ENCODE data around the gene TRMT44. TPM values are rescaled to one million over a fixed set of nuclear protein-coding genes. Genes with fewer than 3 reads are reported as not detected.

The TRMT44 gene
- polyA plus RNA-seq, 3 donors = 4.9 to 7.5 (median 6.6) TPM

DNA sequence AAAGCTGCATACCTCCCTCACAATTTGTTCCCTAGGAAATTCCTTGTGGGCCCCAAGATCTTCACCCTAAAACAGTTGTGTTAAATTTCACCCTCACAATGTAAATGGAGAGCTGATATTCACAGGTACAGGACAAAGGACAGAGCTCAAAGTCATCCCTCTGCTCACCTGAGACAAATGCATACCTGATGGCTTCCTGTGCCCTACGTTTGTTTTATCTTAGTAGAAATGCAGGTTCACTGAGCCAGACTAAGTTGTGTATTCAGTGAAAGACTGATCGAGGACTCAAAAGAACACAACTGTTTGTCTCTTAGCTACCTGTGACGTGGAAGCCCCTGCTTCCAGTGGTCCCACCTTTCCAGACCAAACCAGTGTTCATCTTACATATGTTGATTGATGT, 53.6 kb downstream of the TRMT44 start:
- Histone ChIP-seq H3K36me3 (replicated peaks in 1 of 2; ENCODE audit: control insufficient read depth in 1 of 2, insufficient read depth in 2 of 2, low read length in 2 of 2) (no peaks in the 10 kb centered on the region), H3K9ac (ENCODE audit: insufficient read depth, low read length, poor library complexity, severe bottlenecking) (no peak overlapping the region), H2AFZ (ENCODE audit: insufficient read depth, low read depth, low read length, poor library complexity, severe bottlenecking) (no peak overlapping the region), H3K4me2 (replicated peaks; ENCODE audit: extremely low read depth, low read length, poor library complexity, severe bottlenecking) (no peak overlapping the region), H3K27me3 (ENCODE audit: control insufficient read depth in 2 of 2, insufficient read depth in 2 of 2, low read length in 2 of 2) (no peaks in the 10 kb centered on the region), H3K4me3 (replicated peaks in 1 of 3; ENCODE audit: low read depth in 2 of 3, low read length in 3 of 3) (no peak overlapping the region), H3K27ac (ENCODE audit: low read depth in 1 of 2, low read length in 2 of 2) (no peak overlapping the region), H3K79me2 (ENCODE audit: insufficient read depth, low read length) (no peaks in the 10 kb centered on the region), H3K9me3 (replicated peaks in 1 of 2; ENCODE audit: control insufficient read depth in 1 of 2, insufficient read depth in 1 of 2, low read length in 2 of 2) (peaks cover 0 to 10% of the 10 kb centered on the region in 2 donors), H4K20me1 (ENCODE audit: insufficient read depth, low read length) (no peaks in the 10 kb centered on the region), H3K4me1 (ENCODE audit: control insufficient read depth in 1 of 2, insufficient read depth in 2 of 2, low read length in 2 of 2) (no peaks in the 10 kb centered on the region)
- H3K27me3 Mint-ChIP-seq (ENCODE audit: low read depth in 3 of 3) = no peaks in the 10 kb centered on the region
- H3K4me3 Mint-ChIP-seq = no peak overlapping the region
- H3K27ac Mint-ChIP-seq = no peak overlapping the region
- TF ChIP-seq CTCF (IDR thresholded peaks at IDR 0.05) = no peak
- no CpG with 5 or more reads among the region's 3 CpGs for WGBS (ENCODE audit: insufficient coverage)
- no peak for DNase-seq
- H3K36me3 Mint-ChIP-seq = no peaks in the 10 kb centered on the region
- intact Hi-C loops (cut with micrococcal nuclease) = no loop called here
- peaks cover 4 to 31% (median 12%) of the 10 kb centered on the region in 7 donors for H3K9me3 Mint-ChIP-seq
- no peaks in the 10 kb centered on the region for H3K4me1 Mint-ChIP-seq

DNA sequence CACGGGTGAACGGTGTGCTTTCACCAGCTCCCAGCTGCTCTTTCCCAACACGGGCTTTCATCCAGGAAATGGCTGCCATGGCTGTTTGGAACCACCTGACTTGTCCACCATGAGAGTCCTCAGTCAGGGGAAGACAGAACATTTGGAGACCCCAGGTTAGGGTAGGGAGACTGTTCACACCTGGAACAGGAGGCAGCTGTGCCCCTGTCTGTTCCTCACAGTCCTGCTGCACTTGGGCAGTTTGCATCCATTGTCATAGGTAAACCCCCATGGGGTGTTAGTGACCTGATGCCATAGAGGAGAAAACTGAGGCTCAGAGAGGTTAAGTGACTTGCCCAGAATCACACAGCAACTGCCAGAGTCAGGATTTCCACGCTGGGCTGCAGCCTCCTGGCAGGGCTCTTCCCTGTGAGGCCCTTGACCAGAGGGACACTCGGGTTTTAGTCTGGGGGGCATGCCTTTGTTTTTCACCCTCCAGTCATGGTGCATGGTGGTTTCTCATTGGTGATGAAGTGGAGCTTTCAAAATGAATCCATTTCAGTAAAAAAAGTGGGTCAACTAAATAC, 54.5 kb downstream of the TRMT44 start:
- TF ChIP-seq CTCF (IDR thresholded peaks at IDR 0.05) = no peak
- no peak for DNase-seq
- H2AFZ ChIP-seq (ENCODE audit: insufficient read depth, low read depth, low read length, poor library complexity, severe bottlenecking) = no peak overlapping the region
- no peak overlapping the region for H3K27ac ChIP-seq (ENCODE audit: low read depth in 1 of 2, low read length in 2 of 2)
- H3K4me3 Mint-ChIP-seq = no peak overlapping the region
- H3K27me3 Mint-ChIP-seq (ENCODE audit: low read depth in 3 of 3) = no peaks in the 10 kb centered on the region
- H4K20me1 ChIP-seq (ENCODE audit: insufficient read depth, low read length) = no peaks in the 10 kb centered on the region
- H3K4me1 ChIP-seq (ENCODE audit: control insufficient read depth in 1 of 2, insufficient read depth in 2 of 2, low read length in 2 of 2) = no peaks in the 10 kb centered on the region
- H3K27me3 ChIP-seq (ENCODE audit: control insufficient read depth in 2 of 2, insufficient read depth in 2 of 2, low read length in 2 of 2) = no peaks in the 10 kb centered on the region
- H3K9me3 Mint-ChIP-seq = peaks cover 4 to 31% (median 12%) of the 10 kb centered on the region in 7 donors
- intact Hi-C loops (cut with micrococcal nuclease) = no loop called here
- 88% methylated on average over 4 of the region's 5 CpGs for WGBS (ENCODE audit: insufficient coverage)
- H3K4me2 ChIP-seq (replicated peaks; ENCODE audit: extremely low read depth, low read length, poor library complexity, severe bottlenecking) = no peak overlapping the region
- H3K9ac ChIP-seq (ENCODE audit: insufficient read depth, low read length, poor library complexity, severe bottlenecking) = no peak overlapping the region
- no peak overlapping the region for H3K27ac Mint-ChIP-seq
- peaks cover 0 to 10% of the 10 kb centered on the region in 2 donors for H3K9me3 ChIP-seq (replicated peaks in 1 of 2; ENCODE audit: control insufficient read depth in 1 of 2, insufficient read depth in 1 of 2, low read length in 2 of 2)
- no peak overlapping the region for H3K4me3 ChIP-seq (replicated peaks in 1 of 3; ENCODE audit: low read depth in 2 of 3, low read length in 3 of 3)
- H3K36me3 ChIP-seq (replicated peaks in 1 of 2; ENCODE audit: control insufficient read depth in 1 of 2, insufficient read depth in 2 of 2, low read length in 2 of 2) = no peaks in the 10 kb centered on the region
- H3K79me2 ChIP-seq (ENCODE audit: insufficient read depth, low read length) = no peaks in the 10 kb centered on the region
- no peaks in the 10 kb centered on the region for H3K36me3 Mint-ChIP-seq
- no peaks in the 10 kb centered on the region for H3K4me1 Mint-ChIP-seq

All from CD14-positive monocyte (primary cell).